WTC11 (cell line): Measurements from ENCODE around the gene NCKAP5. TPM values are rescaled to one million over a fixed set of nuclear protein-coding genes. Genes with fewer than 3 reads are reported as not detected.

Experiments
- ATAC-seq: fragments of 200-7000 bp; cut with Tn5 transposase; 2 replicates; pipeline ENCODE4 v1.10.0; 2021; ENCODE audit warnings: mild to moderate bottlenecking, moderate library complexity
- CTCF ChIA-PET: fragments of 300-600 bp; sonication (Branson Sonifier 250); formaldehyde crosslinking; loops from one replicate; lab custom pipeline; 2021; ENCODE audit warnings: antibody characterized with exemption; lab: Charles Lee
- POLR2A ChIA-PET: fragments of 350-600 bp; sonication (Branson Sonifier 250); formaldehyde crosslinking; loops from one replicate; lab custom pipeline; 2021; ENCODE audit warnings: antibody characterized with exemption; lab: Charles Lee
- DNase-seq: peaks from one replicate; pipeline ENCODE4 v3.0.0; 2021; ENCODE audit warnings: low spot score
- H3K27ac Mint-ChIP-seq: 2 replicates; pipeline ENCODE4 v1.8.0; 2021; ENCODE audit warnings: mixed read lengths
- H3K27me3 Mint-ChIP-seq: 2 replicates; pipeline ENCODE4 v1.8.0; 2021; ENCODE audit warnings: low read depth, mild to moderate bottlenecking, moderate library complexity, mixed read lengths
- H3K36me3 Mint-ChIP-seq: 2 replicates; pipeline ENCODE4 v1.8.0; 2021; ENCODE audit warnings: mixed read lengths
- H3K4me1 Mint-ChIP-seq: 2 replicates; pipeline ENCODE4 v1.8.0; 2022; ENCODE audit warnings: mixed read lengths
- H3K4me3 Mint-ChIP-seq: 2 replicates; pipeline ENCODE4 v1.8.0; 2021; ENCODE audit warnings: mild to moderate bottlenecking, moderate library complexity, mixed read lengths
- H3K9me3 Mint-ChIP-seq: 2 replicates; pipeline ENCODE4 v1.8.0; 2021; ENCODE audit warnings: mixed read lengths
- ARID4B ChIP-seq: sonication (generic); formaldehyde crosslinking; IDR thresholded peaks from 2 replicates; pipeline ENCODE4 v1.8.0; 2023; ENCODE audit warnings: missing genetic modification reagents, mild to moderate bottlenecking, borderline replicate concordance
- CREM ChIP-seq: sonication (generic); formaldehyde crosslinking; IDR thresholded peaks from 2 replicates; pipeline ENCODE4 v1.8.1; 2022; ENCODE audit warnings: mild to moderate bottlenecking, missing genetic modification reagents, moderate library complexity
- ETV6 ChIP-seq: sonication (generic); formaldehyde crosslinking; IDR thresholded peaks from 2 replicates; pipeline ENCODE4 v1.8.1; 2022; ENCODE audit warnings: mild to moderate bottlenecking, missing genetic modification reagents
- FOXP1 ChIP-seq: sonication (generic); formaldehyde crosslinking; IDR thresholded peaks from 2 replicates; pipeline ENCODE4 v1.8.0; 2022; ENCODE audit warnings: missing genetic modification reagents, mild to moderate bottlenecking, moderate library complexity, borderline replicate concordance
- FOXP4 ChIP-seq: sonication (generic); formaldehyde crosslinking; IDR thresholded peaks from 2 replicates; pipeline ENCODE4 v1.8.0; 2022; ENCODE audit warnings: mild to moderate bottlenecking, missing genetic modification reagents
- GABPB1 ChIP-seq: sonication (generic); formaldehyde crosslinking; IDR thresholded peaks from 2 replicates; pipeline ENCODE4 v1.8.1; 2023; ENCODE audit warnings: mild to moderate bottlenecking, missing genetic modification reagents
- MXD4 ChIP-seq: fragments of 250-450 bp; sonication (Bioruptor Pico); IDR thresholded peaks from 2 replicates; pipeline ENCODE4 v1.8.0; 2021; ENCODE audit warnings: mild to moderate bottlenecking, moderate library complexity, borderline replicate concordance
- NFE2L1 ChIP-seq: sonication (generic); formaldehyde crosslinking; IDR thresholded peaks from 2 replicates; pipeline ENCODE4 v1.8.1; 2023; ENCODE audit warnings: missing genetic modification reagents
- RELA ChIP-seq: sonication (generic); formaldehyde crosslinking; IDR thresholded peaks from 2 replicates; pipeline ENCODE4 v1.8.1; 2022; ENCODE audit warnings: missing genetic modification reagents, mild to moderate bottlenecking, borderline replicate concordance
- SMAD4 ChIP-seq: sonication (generic); formaldehyde crosslinking; IDR thresholded peaks from 2 replicates; pipeline ENCODE4 v1.8.0; 2022; ENCODE audit warnings: mild to moderate bottlenecking, missing genetic modification reagents
- ZBTB21 ChIP-seq: sonication (generic); formaldehyde crosslinking; IDR thresholded peaks from 2 replicates; pipeline ENCODE4 v1.8.1; 2023; ENCODE audit warnings: mild to moderate bottlenecking, missing genetic modification reagents, borderline replicate concordance
- ZNF219 ChIP-seq: sonication (generic); formaldehyde crosslinking; IDR thresholded peaks from 2 replicates; pipeline ENCODE4 v1.8.0; 2023; ENCODE audit warnings: missing genetic modification reagents, mild to moderate bottlenecking, borderline replicate concordance
- ZNF263 ChIP-seq: sonication (generic); formaldehyde crosslinking; IDR thresholded peaks from 2 replicates; pipeline ENCODE4 v1.8.1; 2022; ENCODE audit warnings: low read depth, mild to moderate bottlenecking, moderate library complexity, missing genetic modification reagents
- ZNF416 ChIP-seq: fragments of 250-450 bp; sonication (Bioruptor Pico); IDR thresholded peaks from 2 replicates; pipeline ENCODE4 v1.9.0; 2021; ENCODE audit warnings: mild to moderate bottlenecking, inconsistent platforms
- total RNA-seq: library from RNA; stranded (reverse); gene quantifications from 3 replicates; pipeline ENCODE4 v1.2.3, GENCODE V29; 2021
- TF ChIP-seq, protein P1 (sequence below): fragments of 250-450 bp; sonication (Bioruptor Pico); IDR thresholded peaks from 2 replicates; pipeline ENCODE4 v1.9.0; 2021; ENCODE audit warnings: mild to moderate bottlenecking, borderline replicate concordance
- TF ChIP-seq, protein P2 (sequence below): sonication (generic); formaldehyde crosslinking; IDR thresholded peaks from 2 replicates; pipeline ENCODE4 v1.8.0; 2022; ENCODE audit warnings: missing genetic modification reagents
- TF ChIP-seq, protein P3 (sequence below): sonication (generic); formaldehyde crosslinking; IDR thresholded peaks from 2 replicates; pipeline ENCODE4 v1.8.0; 2022; ENCODE audit warnings: mild to moderate bottlenecking, missing genetic modification reagents

Gene NCKAP5
- total RNA-seq, 1 experiment from 2014 or later = 0.55 TPM

- CTCF ChIA-PET = no interaction called here
- POLR2A ChIA-PET = no interaction called here
- ATAC-seq = no peak
Measured at GRCh38 chr2:133104871-133105270, 463.4 kb downstream of the NCKAP5 start.

GRCh38 chr2:133098787-133099186 is 469.5 kb downstream of the NCKAP5 start:
- ChIA-PET POLR2A (no interaction called here), CTCF (no interaction called here)
- ATAC-seq (no peak), DNase-seq (no peak)
- H3K27ac Mint-ChIP-seq = no peak overlapping the region
- H3K9me3 Mint-ChIP-seq = peaks cover 11% of the 10 kb centered on the region
- H3K4me1 Mint-ChIP-seq = no peaks in the 10 kb centered on the region
- H3K4me3 Mint-ChIP-seq = no peak overlapping the region
- no peaks in the 10 kb centered on the region for H3K36me3 Mint-ChIP-seq
- TF ChIP-seq MXD4 (CRISPR knock-in tag) (no peak), FOXP4 (CRISPR knock-in tag) (no peak), RELA (CRISPR knock-in tag) (no peak), NFE2L1 (CRISPR knock-in tag) (no peak), ZNF219 (CRISPR knock-in tag) (no peak), CREM (CRISPR knock-in tag) (no peak), ETV6 (CRISPR knock-in tag) (no peak), ARID4B (no peak)
- TF ChIP-seq, protein P1, sequence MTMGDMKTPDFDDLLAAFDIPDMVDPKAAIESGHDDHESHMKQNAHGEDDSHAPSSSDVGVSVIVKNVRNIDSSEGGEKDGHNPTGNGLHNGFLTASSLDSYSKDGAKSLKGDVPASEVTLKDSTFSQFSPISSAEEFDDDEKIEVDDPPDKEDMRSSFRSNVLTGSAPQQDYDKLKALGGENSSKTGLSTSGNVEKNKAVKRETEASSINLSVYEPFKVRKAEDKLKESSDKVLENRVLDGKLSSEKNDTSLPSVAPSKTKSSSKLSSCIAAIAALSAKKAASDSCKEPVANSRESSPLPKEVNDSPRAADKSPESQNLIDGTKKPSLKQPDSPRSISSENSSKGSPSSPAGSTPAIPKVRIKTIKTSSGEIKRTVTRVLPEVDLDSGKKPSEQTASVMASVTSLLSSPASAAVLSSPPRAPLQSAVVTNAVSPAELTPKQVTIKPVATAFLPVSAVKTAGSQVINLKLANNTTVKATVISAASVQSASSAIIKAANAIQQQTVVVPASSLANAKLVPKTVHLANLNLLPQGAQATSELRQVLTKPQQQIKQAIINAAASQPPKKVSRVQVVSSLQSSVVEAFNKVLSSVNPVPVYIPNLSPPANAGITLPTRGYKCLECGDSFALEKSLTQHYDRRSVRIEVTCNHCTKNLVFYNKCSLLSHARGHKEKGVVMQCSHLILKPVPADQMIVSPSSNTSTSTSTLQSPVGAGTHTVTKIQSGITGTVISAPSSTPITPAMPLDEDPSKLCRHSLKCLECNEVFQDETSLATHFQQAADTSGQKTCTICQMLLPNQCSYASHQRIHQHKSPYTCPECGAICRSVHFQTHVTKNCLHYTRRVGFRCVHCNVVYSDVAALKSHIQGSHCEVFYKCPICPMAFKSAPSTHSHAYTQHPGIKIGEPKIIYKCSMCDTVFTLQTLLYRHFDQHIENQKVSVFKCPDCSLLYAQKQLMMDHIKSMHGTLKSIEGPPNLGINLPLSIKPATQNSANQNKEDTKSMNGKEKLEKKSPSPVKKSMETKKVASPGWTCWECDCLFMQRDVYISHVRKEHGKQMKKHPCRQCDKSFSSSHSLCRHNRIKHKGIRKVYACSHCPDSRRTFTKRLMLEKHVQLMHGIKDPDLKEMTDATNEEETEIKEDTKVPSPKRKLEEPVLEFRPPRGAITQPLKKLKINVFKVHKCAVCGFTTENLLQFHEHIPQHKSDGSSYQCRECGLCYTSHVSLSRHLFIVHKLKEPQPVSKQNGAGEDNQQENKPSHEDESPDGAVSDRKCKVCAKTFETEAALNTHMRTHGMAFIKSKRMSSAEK = no peak
- TF ChIP-seq, protein P2, sequence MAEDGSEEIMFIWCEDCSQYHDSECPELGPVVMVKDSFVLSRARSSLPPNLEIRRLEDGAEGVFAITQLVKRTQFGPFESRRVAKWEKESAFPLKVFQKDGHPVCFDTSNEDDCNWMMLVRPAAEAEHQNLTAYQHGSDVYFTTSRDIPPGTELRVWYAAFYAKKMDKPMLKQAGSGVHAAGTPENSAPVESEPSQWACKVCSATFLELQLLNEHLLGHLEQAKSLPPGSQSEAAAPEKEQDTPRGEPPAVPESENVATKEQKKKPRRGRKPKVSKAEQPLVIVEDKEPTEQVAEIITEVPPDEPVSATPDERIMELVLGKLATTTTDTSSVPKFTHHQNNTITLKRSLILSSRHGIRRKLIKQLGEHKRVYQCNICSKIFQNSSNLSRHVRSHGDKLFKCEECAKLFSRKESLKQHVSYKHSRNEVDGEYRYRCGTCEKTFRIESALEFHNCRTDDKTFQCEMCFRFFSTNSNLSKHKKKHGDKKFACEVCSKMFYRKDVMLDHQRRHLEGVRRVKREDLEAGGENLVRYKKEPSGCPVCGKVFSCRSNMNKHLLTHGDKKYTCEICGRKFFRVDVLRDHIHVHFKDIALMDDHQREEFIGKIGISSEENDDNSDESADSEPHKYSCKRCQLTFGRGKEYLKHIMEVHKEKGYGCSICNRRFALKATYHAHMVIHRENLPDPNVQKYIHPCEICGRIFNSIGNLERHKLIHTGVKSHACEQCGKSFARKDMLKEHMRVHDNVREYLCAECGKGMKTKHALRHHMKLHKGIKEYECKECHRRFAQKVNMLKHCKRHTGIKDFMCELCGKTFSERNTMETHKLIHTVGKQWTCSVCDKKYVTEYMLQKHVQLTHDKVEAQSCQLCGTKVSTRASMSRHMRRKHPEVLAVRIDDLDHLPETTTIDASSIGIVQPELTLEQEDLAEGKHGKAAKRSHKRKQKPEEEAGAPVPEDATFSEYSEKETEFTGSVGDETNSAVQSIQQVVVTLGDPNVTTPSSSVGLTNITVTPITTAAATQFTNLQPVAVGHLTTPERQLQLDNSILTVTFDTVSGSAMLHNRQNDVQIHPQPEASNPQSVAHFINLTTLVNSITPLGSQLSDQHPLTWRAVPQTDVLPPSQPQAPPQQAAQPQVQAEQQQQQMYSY (CRISPR knock-in tag) = no peak
- H3K27me3 Mint-ChIP-seq = no peaks in the 10 kb centered on the region

More at GRCh38 chr2:133104871-133105270, 463.4 kb downstream of the NCKAP5 start:
- DNase-seq = no peak
- no peaks in the 10 kb centered on the region for H3K27me3 Mint-ChIP-seq
- no peak for TF ChIP-seq SMAD4
- TF ChIP-seq, protein P3, sequence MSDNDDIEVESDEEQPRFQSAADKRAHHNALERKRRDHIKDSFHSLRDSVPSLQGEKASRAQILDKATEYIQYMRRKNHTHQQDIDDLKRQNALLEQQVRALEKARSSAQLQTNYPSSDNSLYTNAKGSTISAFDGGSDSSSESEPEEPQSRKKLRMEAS (CRISPR knock-in tag) = no peak
- TF ChIP-seq FOXP1 (CRISPR knock-in tag) = no peak
- TF ChIP-seq ZNF263 = no peak
- TF ChIP-seq GABPB1 (CRISPR knock-in tag) = no peak
- no peak for TF ChIP-seq ZNF219 (CRISPR knock-in tag)
- no peak for TF ChIP-seq ZBTB21
- no peak for TF ChIP-seq ZNF416 (CRISPR knock-in tag)
- H3K27ac Mint-ChIP-seq = no peak overlapping the region
- H3K36me3 Mint-ChIP-seq = no peaks in the 10 kb centered on the region
- H3K4me3 Mint-ChIP-seq = no peak overlapping the region
- H3K9me3 Mint-ChIP-seq = peaks cover 6% of the 10 kb centered on the region; the same call in 1 of the 2 replicates
- H3K4me1 Mint-ChIP-seq = no peaks in the 10 kb centered on the region
